Neural cell (in vitro differentiated cells): ENCODE measurements around the gene FILIP1L. TPM values are rescaled to one million over a fixed set of nuclear protein-coding genes. Genes with fewer than 3 reads are reported as not detected.

ENCODE experiments used
- H2AFZ ChIP-seq: fragments of 200-600, 300-800 bp; sonication (generic), shearing (Covaris generic); 2 replicates; pipeline ENCODE4 v1.6.0; 2014; ENCODE audit warnings: low read depth, mild to moderate bottlenecking, antibody characterized with exemption, low read length, moderate library complexity
- H3F3A ChIP-seq: fragments of 200-600 bp; shearing (Covaris generic); 2 replicates; pipeline ENCODE4 v1.6.1; 2016; ENCODE audit warnings: mild to moderate bottlenecking, moderate library complexity, mixed read lengths, antibody characterized with exemption, low read length; ENCODE audit not compliant: insufficient read depth, poor library complexity, severe bottlenecking
- H3K27ac ChIP-seq: fragments of 200-600, 300-800 bp; sonication (generic), shearing (Covaris generic); 2 replicates; pipeline ENCODE4 v1.5.1; 2014; ENCODE audit warnings: mild to moderate bottlenecking, low read length, moderate library complexity
- H3K27me3 ChIP-seq: fragments of 300-800, 200-600 bp; sonication (generic), shearing (Covaris generic); 2 replicates; pipeline ENCODE4 v1.6.0; 2014; ENCODE audit warnings: mild to moderate bottlenecking, low read depth, low read length, moderate library complexity; ENCODE audit not compliant: insufficient read depth
- H3K36me3 ChIP-seq: fragments of 300-800, 200-600 bp; sonication (generic), shearing (Covaris generic); 2 replicates; pipeline ENCODE4 v1.5.1; 2014; ENCODE audit warnings: mild to moderate bottlenecking, antibody characterized with exemption, low read length, moderate library complexity; ENCODE audit not compliant: insufficient read depth
- H3K4me2 ChIP-seq: fragments of 300-800, 200-600 bp; sonication (generic), shearing (Covaris generic); 2 replicates; pipeline ENCODE4 v1.6.0; 2014; ENCODE audit warnings: mild to moderate bottlenecking, low read length
- H3K4me3 ChIP-seq: fragments of 300-800, 200-600 bp; sonication (generic), shearing (Covaris generic); 2 replicates; pipeline ENCODE4 v1.5.1; 2014; ENCODE audit warnings: mild to moderate bottlenecking, low read length, moderate library complexity
- H3K79me2 ChIP-seq: fragments of 200-600 bp; shearing (Covaris generic); replicated peaks from 2 replicates; pipeline ENCODE4 v1.6.0; 2014; ENCODE audit warnings: mild to moderate bottlenecking, low read length, moderate library complexity; ENCODE audit not compliant: insufficient read depth
- H3K9ac ChIP-seq: fragments of 300-800, 200-600 bp; sonication (generic), shearing (Covaris generic); 2 replicates; pipeline ENCODE4 v1.6.1; 2016; ENCODE audit warnings: mild to moderate bottlenecking, low read length, mixed read lengths
- H3K9me2 ChIP-seq: fragments of 200-600 bp; shearing (Covaris generic); 2 replicates; pipeline ENCODE4 v1.6.1; 2016; ENCODE audit warnings: mild to moderate bottlenecking, low read length, mixed read lengths; ENCODE audit not compliant: insufficient read depth
- H3K9me3 ChIP-seq: fragments of 200-600, 300-800 bp; sonication (generic), shearing (Covaris generic); 2 replicates; pipeline ENCODE4 v1.6.1; 2016; ENCODE audit warnings: mild to moderate bottlenecking, mixed run types, low read length, moderate library complexity, mixed read lengths
- H4K20me1 ChIP-seq: fragments of 200-600 bp; shearing (Covaris generic); 2 replicates; pipeline ENCODE4 v1.6.1; 2016; ENCODE audit warnings: mild to moderate bottlenecking, mixed run types; ENCODE audit not compliant: insufficient read depth
- CTCF ChIP-seq: fragments of 450-650 bp; IDR thresholded peaks from 2 replicates; pipeline ENCODE4 v1.5.1; 2014; ENCODE audit warnings: antibody characterized with exemption, mild to moderate bottlenecking, moderate library complexity; ENCODE audit not compliant: poor library complexity, severe bottlenecking
- EP300 ChIP-seq: fragments of 450-650 bp; conservative IDR thresholded peaks from 2 replicates; pipeline ENCODE4 v1.6.1; 2014; ENCODE audit warnings: antibody characterized with exemption, mild to moderate bottlenecking, moderate library complexity; ENCODE audit not compliant: poor library complexity, severe bottlenecking
- EZH2 ChIP-seq: fragments of 200-600, 300-800 bp; shearing (Covaris generic), sonication (generic); IDR thresholded peaks from 2 replicates; pipeline ENCODE4 v1.6.1; 2014; ENCODE audit warnings: antibody characterized with exemption, low read length, borderline replicate concordance, mild to moderate bottlenecking; ENCODE audit not compliant: insufficient read depth, poor library complexity, severe bottlenecking
- MXI1 ChIP-seq: fragments of 450-650 bp; conservative IDR thresholded peaks from 2 replicates; pipeline ENCODE4 v1.6.1; 2014; ENCODE audit warnings: antibody characterized with exemption, mild to moderate bottlenecking; ENCODE audit not compliant: poor library complexity, severe bottlenecking
- POLR2AphosphoS5 ChIP-seq: IDR thresholded peaks from 2 replicates; pipeline ENCODE4 v1.6.1; 2012
- RAD21 ChIP-seq: fragments of 450-650 bp; conservative IDR thresholded peaks from 2 replicates; pipeline ENCODE4 v1.6.1; 2014; ENCODE audit warnings: antibody characterized with exemption, mild to moderate bottlenecking, moderate library complexity
- REST ChIP-seq: IDR thresholded peaks from 2 replicates; pipeline ENCODE4 v1.6.1; 2012; ENCODE audit warnings: borderline replicate concordance
- SMC3 ChIP-seq: fragments of 450-650 bp; conservative IDR thresholded peaks from 2 replicates; pipeline ENCODE4 v1.6.1; 2014; ENCODE audit warnings: antibody characterized with exemption, mild to moderate bottlenecking, moderate library complexity; ENCODE audit not compliant: poor library complexity
- TAF1 ChIP-seq: IDR thresholded peaks from 2 replicates; pipeline ENCODE4 v1.6.1; 2012; ENCODE audit warnings: low read depth
- polyA plus RNA-seq: library from polyadenylated mRNA; depleted of rRNA; stranded (reverse); fragments of >200 nt; gene quantifications from 2 replicates; pipeline ENCODE4 v1.2.3, GENCODE V29; 2014

The FILIP1L gene
- polyA plus RNA-seq, 1 donor from 2014 or later = 0.27 TPM

- no peak overlapping the region for H3K4me3 ChIP-seq
- no peaks in the 10 kb centered on the region for H3K36me3 ChIP-seq
- TF ChIP-seq TAF1 (no peak), CTCF (no peak), EP300 (no peak), REST (no peak), SMC3 (no peak), MXI1 (no peak), RAD21 (no peak), EZH2 (no peak), POLR2AphosphoS5 (no peak)
- H3K27ac ChIP-seq = no peak overlapping the region
- H3F3A ChIP-seq = no peaks in the 10 kb centered on the region
- H3K9me3 ChIP-seq = no peaks in the 10 kb centered on the region
- H4K20me1 ChIP-seq = no peaks in the 10 kb centered on the region
- H3K9ac ChIP-seq = no peak overlapping the region
- no peak overlapping the region for H3K4me2 ChIP-seq
- no peaks in the 10 kb centered on the region for H3K27me3 ChIP-seq
- no peak overlapping the region for H2AFZ ChIP-seq
- no peaks in the 10 kb centered on the region for H3K9me2 ChIP-seq
- no peaks in the 10 kb centered on the region for H3K79me2 ChIP-seq
Observed at GRCh38 chr3:100155590-100155989, 41.3 kb upstream of the FILIP1L start.

GRCh38 chr3:100155128-100155527 lies 40.8 kb upstream of the FILIP1L start:
- H3K27ac ChIP-seq = no peak overlapping the region
- H3K9me2 ChIP-seq = no peaks in the 10 kb centered on the region
- H3K36me3 ChIP-seq = no peaks in the 10 kb centered on the region
- H3K4me2 ChIP-seq = no peak overlapping the region
- H2AFZ ChIP-seq = no peak overlapping the region
- TF ChIP-seq EZH2 = no peak
- TF ChIP-seq MXI1 = no peak
- no peak for TF ChIP-seq SMC3
- no peak for TF ChIP-seq POLR2AphosphoS5
- TF ChIP-seq EP300 = no peak
- TF ChIP-seq RAD21 = no peak
- no peak for TF ChIP-seq REST
- TF ChIP-seq CTCF = no peak
- no peak for TF ChIP-seq TAF1
- no peaks in the 10 kb centered on the region for H3K27me3 ChIP-seq
- no peaks in the 10 kb centered on the region for H3K9me3 ChIP-seq
- H3K9ac ChIP-seq = no peak overlapping the region
- H3F3A ChIP-seq = no peaks in the 10 kb centered on the region
- H3K79me2 ChIP-seq = no peaks in the 10 kb centered on the region
- H4K20me1 ChIP-seq = no peaks in the 10 kb centered on the region
- H3K4me3 ChIP-seq = no peak overlapping the region
